GM23338 (cell line): Measurements from ENCODE around the gene CELF4. TPM values are rescaled to one million over a fixed set of nuclear protein-coding genes. Genes with fewer than 3 reads are reported as not detected.

Source experiments
- CTCF ChIP-seq, 2 experiments: fragments of 200-600 bp in 1 of 2; sonication (generic) in 1 of 2; conservative IDR thresholded peaks; 2 replicates each; pipeline versions ENCODE4 v1.5.1 to v1.6.1; 2016 to 2017; ENCODE audit warnings: antibody characterized with exemption in 2 of 2, low read depth in 2 of 2, mild to moderate bottlenecking in 2 of 2, moderate library complexity in 1 of 2
- ETS1 ChIP-seq: IDR thresholded peaks from 2 replicates; pipeline ENCODE4 v1.6.1; 2016; ENCODE audit warnings: antibody characterized with exemption
- EZH2 ChIP-seq: fragments of 200-600 bp; sonication (generic); IDR thresholded peaks from one replicate; pipeline ENCODE4 v1.8.0; 2017; ENCODE audit warnings: antibody characterized with exemption, mild to moderate bottlenecking, low read depth; ENCODE audit not compliant: unreplicated experiment
- JUNB ChIP-seq: IDR thresholded peaks from one replicate; pipeline ENCODE4 v1.6.1; 2016; ENCODE audit warnings: antibody characterized with exemption; ENCODE audit not compliant: unreplicated experiment
- NANOG ChIP-seq: IDR thresholded peaks from 2 replicates; pipeline ENCODE4 v1.6.1; 2016; ENCODE audit warnings: antibody characterized with exemption, borderline replicate concordance
- POLR2AphosphoS5 ChIP-seq: IDR thresholded peaks from 2 replicates; pipeline ENCODE4 v1.6.1; 2016; ENCODE audit warnings: antibody characterized with exemption, low read depth
- ZNF114 ChIP-seq: fragments of 250-450 bp; sonication (Bioruptor Pico); IDR thresholded peaks from 2 replicates; pipeline ENCODE4 v1.5.0; 2020; ENCODE audit warnings: mild to moderate bottlenecking, moderate library complexity
- polyA plus RNA-seq: library from polyadenylated mRNA; unstranded; fragments of >200 nt; fragmentation: Nextera tagmentation; extraction: Ambion mirVana; gene quantifications from 2 replicates; pipeline ENCODE4 v1.2.1, GENCODE V29; 2016
- total RNA-seq: library from RNA; depleted of rRNA; stranded (reverse); fragments of >200 nt; shearing (Covaris generic); gene quantifications from 2 replicates; pipeline ENCODE4 v1.2.3, GENCODE V29; 2014
- TF ChIP-seq, protein P1 (sequence below): fragments of 250-450 bp; sonication (Bioruptor Pico); IDR thresholded peaks from 2 replicates; pipeline ENCODE4 v1.5.0; 2020; ENCODE audit warnings: mild to moderate bottlenecking, moderate library complexity

CELF4 gene
- total and polyA plus RNA-seq, 2 experiments from 2014 or later: 2.6 to 6.7 TPM

DNA sequence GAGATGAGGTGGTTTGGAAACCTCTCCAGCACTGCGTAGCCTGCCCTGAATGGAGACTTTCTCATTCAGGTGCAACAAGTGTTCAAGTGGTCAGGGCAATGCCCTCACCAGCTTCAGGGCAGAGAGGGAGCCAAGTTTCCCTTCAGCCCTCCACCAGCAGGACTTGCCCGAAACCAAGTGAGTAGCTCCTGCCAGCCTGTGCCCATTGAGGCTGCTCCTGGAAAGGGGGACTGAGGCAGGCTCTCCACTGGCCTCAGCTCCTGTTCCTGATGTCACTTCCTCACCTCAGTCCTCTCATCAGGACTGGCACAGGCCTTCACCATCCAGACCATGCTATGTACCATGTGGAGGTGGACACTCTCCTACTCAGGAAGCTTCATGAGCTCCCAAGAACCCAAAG, 94.6 kb downstream of the CELF4 start (continued):
- no peak for TF ChIP-seq CTCF (conservative IDR thresholded peaks at IDR 0.05; ENCODE audit: low read depth in 2 of 2)
- TF ChIP-seq, protein P1, sequence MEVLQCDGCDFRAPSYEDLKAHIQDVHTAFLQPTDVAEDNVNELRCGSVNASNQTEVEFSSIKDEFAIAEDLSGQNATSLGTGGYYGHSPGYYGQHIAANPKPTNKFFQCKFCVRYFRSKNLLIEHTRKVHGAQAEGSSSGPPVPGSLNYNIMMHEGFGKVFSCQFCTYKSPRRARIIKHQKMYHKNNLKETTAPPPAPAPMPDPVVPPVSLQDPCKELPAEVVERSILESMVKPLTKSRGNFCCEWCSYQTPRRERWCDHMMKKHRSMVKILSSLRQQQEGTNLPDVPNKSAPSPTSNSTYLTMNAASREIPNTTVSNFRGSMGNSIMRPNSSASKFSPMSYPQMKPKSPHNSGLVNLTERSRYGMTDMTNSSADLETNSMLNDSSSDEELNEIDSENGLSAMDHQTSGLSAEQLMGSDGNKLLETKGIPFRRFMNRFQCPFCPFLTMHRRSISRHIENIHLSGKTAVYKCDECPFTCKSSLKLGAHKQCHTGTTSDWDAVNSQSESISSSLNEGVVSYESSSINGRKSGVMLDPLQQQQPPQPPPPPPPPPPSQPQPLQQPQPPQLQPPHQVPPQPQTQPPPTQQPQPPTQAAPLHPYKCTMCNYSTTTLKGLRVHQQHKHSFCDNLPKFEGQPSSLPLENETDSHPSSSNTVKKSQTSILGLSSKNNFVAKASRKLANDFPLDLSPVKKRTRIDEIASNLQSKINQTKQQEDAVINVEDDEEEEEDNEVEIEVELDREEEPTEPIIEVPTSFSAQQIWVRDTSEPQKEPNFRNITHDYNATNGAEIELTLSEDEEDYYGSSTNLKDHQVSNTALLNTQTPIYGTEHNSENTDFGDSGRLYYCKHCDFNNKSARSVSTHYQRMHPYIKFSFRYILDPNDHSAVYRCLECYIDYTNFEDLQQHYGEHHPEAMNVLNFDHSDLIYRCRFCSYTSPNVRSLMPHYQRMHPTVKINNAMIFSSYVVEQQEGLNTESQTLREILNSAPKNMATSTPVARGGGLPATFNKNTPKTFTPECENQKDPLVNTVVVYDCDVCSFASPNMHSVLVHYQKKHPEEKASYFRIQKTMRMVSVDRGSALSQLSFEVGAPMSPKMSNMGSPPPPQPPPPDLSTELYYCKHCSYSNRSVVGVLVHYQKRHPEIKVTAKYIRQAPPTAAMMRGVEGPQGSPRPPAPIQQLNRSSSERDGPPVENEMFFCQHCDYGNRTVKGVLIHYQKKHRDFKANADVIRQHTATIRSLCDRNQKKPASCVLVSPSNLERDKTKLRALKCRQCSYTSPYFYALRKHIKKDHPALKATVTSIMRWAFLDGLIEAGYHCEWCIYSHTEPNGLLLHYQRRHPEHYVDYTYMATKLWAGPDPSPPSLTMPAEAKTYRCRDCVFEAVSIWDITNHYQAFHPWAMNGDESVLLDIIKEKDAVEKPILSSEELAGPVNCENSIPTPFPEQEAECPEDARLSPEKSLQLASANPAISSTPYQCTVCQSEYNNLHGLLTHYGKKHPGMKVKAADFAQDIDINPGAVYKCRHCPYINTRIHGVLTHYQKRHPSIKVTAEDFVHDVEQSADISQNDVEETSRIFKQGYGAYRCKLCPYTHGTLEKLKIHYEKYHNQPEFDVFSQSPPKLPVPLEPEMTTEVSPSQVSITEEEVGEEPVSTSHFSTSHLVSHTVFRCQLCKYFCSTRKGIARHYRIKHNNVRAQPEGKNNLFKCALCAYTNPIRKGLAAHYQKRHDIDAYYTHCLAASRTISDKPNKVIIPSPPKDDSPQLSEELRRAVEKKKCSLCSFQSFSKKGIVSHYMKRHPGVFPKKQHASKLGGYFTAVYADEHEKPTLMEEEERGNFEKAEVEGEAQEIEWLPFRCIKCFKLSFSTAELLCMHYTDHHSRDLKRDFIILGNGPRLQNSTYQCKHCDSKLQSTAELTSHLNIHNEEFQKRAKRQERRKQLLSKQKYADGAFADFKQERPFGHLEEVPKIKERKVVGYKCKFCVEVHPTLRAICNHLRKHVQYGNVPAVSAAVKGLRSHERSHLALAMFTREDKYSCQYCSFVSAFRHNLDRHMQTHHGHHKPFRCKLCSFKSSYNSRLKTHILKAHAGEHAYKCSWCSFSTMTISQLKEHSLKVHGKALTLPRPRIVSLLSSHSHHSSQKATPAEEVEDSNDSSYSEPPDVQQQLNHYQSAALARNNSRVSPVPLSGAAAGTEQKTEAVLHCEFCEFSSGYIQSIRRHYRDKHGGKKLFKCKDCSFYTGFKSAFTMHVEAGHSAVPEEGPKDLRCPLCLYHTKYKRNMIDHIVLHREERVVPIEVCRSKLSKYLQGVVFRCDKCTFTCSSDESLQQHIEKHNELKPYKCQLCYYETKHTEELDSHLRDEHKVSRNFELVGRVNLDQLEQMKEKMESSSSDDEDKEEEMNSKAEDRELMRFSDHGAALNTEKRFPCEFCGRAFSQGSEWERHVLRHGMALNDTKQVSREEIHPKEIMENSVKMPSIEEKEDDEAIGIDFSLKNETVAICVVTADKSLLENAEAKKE (CRISPR knock-in tag): no peak
- no peak for TF ChIP-seq EZH2
- TF ChIP-seq ZNF114: no peak
- TF ChIP-seq POLR2AphosphoS5: no peak
- no peak for TF ChIP-seq JUNB
- no peak for TF ChIP-seq ETS1
- no peak for TF ChIP-seq NANOG
